A673 (cell line): ENCODE measurements around the gene ICAM2. TPM values are rescaled to one million over a fixed set of nuclear protein-coding genes. Genes with fewer than 3 reads are reported as not detected.

ENCODE experiments used
- BruUV-seq: library from RNA; stranded (reverse); fragments of 400-500 nt; replicated peaks from 2 replicates; lab custom pipeline; 2021; lab: Mats Ljungman, UMichigan
- CTCF ChIA-PET: fragments of 300-600 bp; sonication (Branson Sonifier 250); formaldehyde crosslinking; loops from one replicate; lab custom pipeline; 2022; ENCODE audit warnings: antibody characterized with exemption; lab: Charles Lee
- POLR2A ChIA-PET: fragments of 300-600 bp; sonication (Branson Sonifier 250); formaldehyde crosslinking; loops from one replicate; lab custom pipeline; 2022; ENCODE audit warnings: antibody characterized with exemption; ENCODE audit not compliant: low non-redundant PET; lab: Charles Lee
- DNase-seq: peaks from one replicate; pipeline ENCODE4 v3.0.0-alpha.2; 2015; ENCODE audit warnings: low spot score
- H3K27ac ChIP-seq: fragments of 200-600 bp; sonication (generic); 2 replicates; pipeline ENCODE4 v1.5.1; 2016; ENCODE audit warnings: mixed run types, low read depth, mild to moderate bottlenecking, mixed read lengths, antibody characterized with exemption, low read length; ENCODE audit not compliant: poor library complexity, severe bottlenecking
- H3K27me3 ChIP-seq: fragments of 200-600 bp; sonication (generic); replicated peaks from 2 replicates; pipeline ENCODE4 v1.6.1; 2017; ENCODE audit warnings: mixed run types, low read depth, mild to moderate bottlenecking, mixed read lengths, antibody characterized with exemption, low read length; ENCODE audit not compliant: insufficient read depth, poor library complexity
- H3K36me3 ChIP-seq: fragments of 200-600 bp; sonication (generic); 2 replicates; pipeline ENCODE4 v1.6.1; 2016; ENCODE audit warnings: mixed run types, mild to moderate bottlenecking, mixed read lengths, antibody characterized with exemption, low read length; ENCODE audit not compliant: insufficient read depth, poor library complexity, severe bottlenecking
- H3K4me1 ChIP-seq: fragments of 200-600 bp; sonication (generic); 2 replicates; pipeline ENCODE4 v1.6.1; 2017; ENCODE audit warnings: mixed run types, mild to moderate bottlenecking, mixed read lengths, antibody characterized with exemption, low read length; ENCODE audit not compliant: insufficient read depth, poor library complexity, severe bottlenecking
- H3K4me3 ChIP-seq: fragments of 200-600 bp; sonication (generic); 2 replicates; pipeline ENCODE4 v1.5.1; 2016; ENCODE audit warnings: low read depth, mixed run types, mild to moderate bottlenecking, mixed read lengths, low read length; ENCODE audit not compliant: poor library complexity, severe bottlenecking
- H3K9me3 ChIP-seq: fragments of 200-600 bp; sonication (generic); 2 replicates; pipeline ENCODE4 v1.6.1; 2016; ENCODE audit warnings: mixed run types, low read depth, mild to moderate bottlenecking, mixed read lengths, antibody characterized with exemption, low read length; ENCODE audit not compliant: poor library complexity, severe bottlenecking
- EZH2 ChIP-seq: fragments of 200-600 bp; sonication (generic); IDR thresholded peaks from 2 replicates; pipeline ENCODE4 v1.6.1; 2017; ENCODE audit warnings: borderline replicate concordance, low read depth, mild to moderate bottlenecking, mixed read lengths, antibody characterized with exemption, low read length; ENCODE audit not compliant: poor library complexity, severe bottlenecking
- intact Hi-C: fragments of 100-400 bp; cut with micrococcal nuclease; formaldehyde crosslinking; loops from one replicate; pipeline ENCODE4 v1.10.0; 2022; ENCODE audit not compliant: unreplicated experiment
- total RNA-seq: library from RNA; stranded (reverse); gene quantifications from 2 replicates; pipeline ENCODE4 v1.2.3, GENCODE V29; 2021
- TF ChIP-seq, protein P1 (sequence below): fragments of 300-800, 200-600 bp; sonication (generic); conservative IDR thresholded peaks from 2 replicates; pipeline ENCODE4 v1.5.1; 2017; ENCODE audit warnings: low read depth, mild to moderate bottlenecking, antibody characterized with exemption, low read length, moderate library complexity, mixed read lengths

The ICAM2 gene
- total RNA-seq, 1 experiment from 2014 or later: 0.99 TPM

DNA sequence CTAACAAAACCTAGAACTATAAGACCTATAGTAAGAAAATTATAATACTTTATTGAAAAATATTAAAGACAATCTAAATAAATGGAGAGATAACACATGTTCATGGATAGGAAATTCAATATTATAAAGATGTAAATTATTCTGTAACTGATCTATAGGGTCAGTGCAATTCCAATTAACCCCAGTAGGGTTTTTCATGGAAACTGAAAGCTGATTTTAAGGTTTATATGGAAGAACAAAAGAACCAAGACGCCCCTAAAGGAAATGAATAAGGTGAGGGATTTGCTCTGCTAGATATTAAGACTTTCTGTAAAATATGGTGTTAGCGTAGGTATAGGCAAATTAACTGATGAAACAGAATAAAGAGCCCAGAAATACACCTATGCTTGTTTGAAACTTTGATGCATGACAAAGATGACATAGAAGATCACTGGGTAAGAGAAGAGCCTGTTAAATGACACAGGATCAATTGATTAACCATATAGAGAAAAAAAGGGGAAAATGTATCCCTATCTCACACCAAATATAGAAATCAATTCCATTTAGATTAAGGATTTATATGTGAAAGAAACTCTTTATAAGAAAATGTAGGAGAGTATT, 3.0 kb downstream of the ICAM2 start:
- TF ChIP-seq EZH2: no peak
- TF ChIP-seq, protein P1, sequence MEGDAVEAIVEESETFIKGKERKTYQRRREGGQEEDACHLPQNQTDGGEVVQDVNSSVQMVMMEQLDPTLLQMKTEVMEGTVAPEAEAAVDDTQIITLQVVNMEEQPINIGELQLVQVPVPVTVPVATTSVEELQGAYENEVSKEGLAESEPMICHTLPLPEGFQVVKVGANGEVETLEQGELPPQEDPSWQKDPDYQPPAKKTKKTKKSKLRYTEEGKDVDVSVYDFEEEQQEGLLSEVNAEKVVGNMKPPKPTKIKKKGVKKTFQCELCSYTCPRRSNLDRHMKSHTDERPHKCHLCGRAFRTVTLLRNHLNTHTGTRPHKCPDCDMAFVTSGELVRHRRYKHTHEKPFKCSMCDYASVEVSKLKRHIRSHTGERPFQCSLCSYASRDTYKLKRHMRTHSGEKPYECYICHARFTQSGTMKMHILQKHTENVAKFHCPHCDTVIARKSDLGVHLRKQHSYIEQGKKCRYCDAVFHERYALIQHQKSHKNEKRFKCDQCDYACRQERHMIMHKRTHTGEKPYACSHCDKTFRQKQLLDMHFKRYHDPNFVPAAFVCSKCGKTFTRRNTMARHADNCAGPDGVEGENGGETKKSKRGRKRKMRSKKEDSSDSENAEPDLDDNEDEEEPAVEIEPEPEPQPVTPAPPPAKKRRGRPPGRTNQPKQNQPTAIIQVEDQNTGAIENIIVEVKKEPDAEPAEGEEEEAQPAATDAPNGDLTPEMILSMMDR: peak; percentile 42; the same call in 1 of the 2 replicates
- CTCF ChIA-PET: interaction anchor here (1.2 kb wide), 1 partner anchor 8 kb away, joined by 5 read pairs; no protein-coding TSS in a partner anchor
- no TSS peak for BruUV-seq
- no peaks in the 10 kb centered on the region for H3K27me3 ChIP-seq
- no peak overlapping the region for H3K4me3 ChIP-seq
- POLR2A ChIA-PET: no interaction called here
- no peaks in the 10 kb centered on the region for H3K36me3 ChIP-seq
- H3K27ac ChIP-seq: no peak overlapping the region
- no peaks in the 10 kb centered on the region for H3K9me3 ChIP-seq
- no peak for DNase-seq
- intact Hi-C loops: no loop called here
- H3K4me1 ChIP-seq: no peaks in the 10 kb centered on the region

GRCh38 chr17:64016974-64017373, 3.5 kb downstream of the ICAM2 start:
- TF ChIP-seq EZH2: no peak
- TF ChIP-seq, protein P1: no peak
- intact Hi-C loops: no loop called here
- BruUV-seq: no TSS peak
- no peak overlapping the region for H3K27ac ChIP-seq
- no peak overlapping the region for H3K4me3 ChIP-seq
- H3K9me3 ChIP-seq: no peaks in the 10 kb centered on the region
- H3K36me3 ChIP-seq: no peaks in the 10 kb centered on the region
- no peaks in the 10 kb centered on the region for H3K4me1 ChIP-seq
- H3K27me3 ChIP-seq: no peaks in the 10 kb centered on the region
- no peak for DNase-seq
- ChIA-PET CTCF (interaction anchor here (1.2 kb wide), 1 partner anchor 8 kb away, joined by 5 read pairs; no protein-coding TSS in a partner anchor), POLR2A (interaction anchor here (0.6 kb wide), 1 partner anchor 395 kb away, joined by 3 read pairs; no protein-coding TSS in a partner anchor)

- H3K9me3 ChIP-seq: no peaks in the 10 kb centered on the region
- no peak overlapping the region for H3K27ac ChIP-seq
- BruUV-seq: no TSS peak
- H3K36me3 ChIP-seq: no peaks in the 10 kb centered on the region
- no peaks in the 10 kb centered on the region for H3K27me3 ChIP-seq
- no peaks in the 10 kb centered on the region for H3K4me1 ChIP-seq
- H3K4me3 ChIP-seq: no peak overlapping the region
- no peak for DNase-seq
- CTCF ChIA-PET: interaction anchor here (1.2 kb wide), 1 partner anchor 9 kb away, joined by 5 read pairs; no protein-coding TSS in a partner anchor
- POLR2A ChIA-PET: interaction anchor here (0.6 kb wide), 1 partner anchor 395 kb away, joined by 3 read pairs; no protein-coding TSS in a partner anchor
- intact Hi-C loops: no loop called here
- no peak for TF ChIP-seq EZH2
- TF ChIP-seq, protein P1: peak; percentile 26; the same call in 1 of the 2 replicates
These were observed 4.1 kb downstream of the ICAM2 start for GRCh38 chr17:64016231-64016784.
